HG03135 (cell line): ENCODE data around the gene SVIL.
"Not testable (repeated sequence)": the region's sequence is repeated elsewhere in the genome, so short reads cannot be mapped to it uniquely, and the experiment has no call there.

Source experiments
- ATAC-seq: cut with Tn5 transposase; IDR thresholded peaks from one replicate; pipeline ENCODE4 v1.9.1; 2021; ENCODE audit warnings: mild to moderate bottlenecking, moderate library complexity; ENCODE audit not compliant: unreplicated experiment

The SVIL gene

GRCh38 chr10:29624357-29624756 is 10.4 kb downstream of the SVIL start:
- ATAC-seq: not testable (repeated sequence)

DNA sequence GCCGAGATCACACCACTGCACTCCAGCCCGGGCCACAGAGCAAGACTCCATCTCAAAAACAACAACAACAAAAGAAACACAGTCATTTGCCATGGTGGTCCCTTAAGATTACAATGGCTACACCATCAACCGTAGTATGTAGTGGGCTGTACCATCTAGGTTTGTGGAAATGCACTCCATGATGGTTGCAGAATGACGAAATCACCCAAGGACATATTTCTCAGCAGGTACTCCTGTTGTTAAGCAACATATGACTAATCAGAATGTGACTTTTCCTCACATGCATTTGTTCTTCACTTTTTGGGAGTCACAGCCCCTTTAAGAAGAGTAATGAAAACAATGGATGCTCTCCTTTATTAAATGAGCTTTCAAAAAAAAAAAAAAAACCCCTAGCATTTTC is 11.0 kb downstream of the SVIL start:
- no peak for ATAC-seq

GRCh38 chr10:29622382-29622922 is 12.3 kb downstream of the SVIL start:
- ATAC-seq: no peak

- no peak for ATAC-seq
Measured at GRCh38 chr10:29621161-29621560, 13.6 kb downstream of the SVIL start.

DNA sequence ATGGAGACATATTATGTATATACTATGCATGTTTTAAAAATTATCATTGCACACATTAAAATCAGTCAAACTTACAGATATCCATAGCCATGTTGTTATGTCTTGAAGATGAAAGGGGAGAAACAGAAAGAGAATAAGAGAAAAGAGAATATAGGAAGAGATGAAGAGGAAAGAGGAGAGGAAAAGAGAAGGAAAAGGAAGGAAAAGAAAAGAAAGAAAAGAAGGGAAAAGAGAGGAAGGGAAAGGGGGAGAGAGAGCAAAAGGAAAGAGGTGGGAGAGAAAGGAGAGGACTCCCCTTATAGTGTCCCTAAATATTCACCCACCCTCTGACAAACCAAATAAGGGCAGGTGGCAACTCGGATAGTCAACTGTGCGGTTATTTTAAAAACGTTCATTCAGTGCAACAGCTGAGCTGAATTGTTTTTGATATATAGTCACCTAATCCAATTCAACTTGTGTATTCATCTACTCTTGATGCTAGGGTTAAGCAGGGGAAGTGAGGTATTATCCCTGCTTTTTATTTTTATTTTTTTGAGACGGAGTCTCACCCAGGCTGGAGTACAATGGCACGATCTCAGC is 14.6 kb downstream of the SVIL start:
- ATAC-seq: no peak

DNA sequence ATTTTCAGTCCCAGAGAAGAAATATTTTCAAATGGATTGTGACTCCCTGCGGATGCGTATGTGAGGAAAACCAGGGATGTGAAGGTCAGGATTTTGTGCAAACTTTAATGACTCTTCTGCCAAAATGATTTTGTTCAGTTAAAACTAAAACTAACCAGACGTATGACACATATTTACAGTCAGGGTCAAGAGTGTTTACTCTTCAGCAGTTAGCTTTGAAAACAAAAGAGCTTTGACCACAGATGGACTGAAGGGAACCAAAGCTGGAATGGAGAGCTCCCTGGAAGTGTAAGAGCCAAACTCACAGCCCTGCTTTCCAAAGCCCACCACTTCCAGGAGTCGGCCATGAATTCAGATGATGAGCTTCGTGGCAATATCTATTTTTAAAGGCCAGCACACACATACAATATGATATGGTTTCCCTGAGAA is 15.5 kb downstream of the SVIL start:
- no peak for ATAC-seq

DNA sequence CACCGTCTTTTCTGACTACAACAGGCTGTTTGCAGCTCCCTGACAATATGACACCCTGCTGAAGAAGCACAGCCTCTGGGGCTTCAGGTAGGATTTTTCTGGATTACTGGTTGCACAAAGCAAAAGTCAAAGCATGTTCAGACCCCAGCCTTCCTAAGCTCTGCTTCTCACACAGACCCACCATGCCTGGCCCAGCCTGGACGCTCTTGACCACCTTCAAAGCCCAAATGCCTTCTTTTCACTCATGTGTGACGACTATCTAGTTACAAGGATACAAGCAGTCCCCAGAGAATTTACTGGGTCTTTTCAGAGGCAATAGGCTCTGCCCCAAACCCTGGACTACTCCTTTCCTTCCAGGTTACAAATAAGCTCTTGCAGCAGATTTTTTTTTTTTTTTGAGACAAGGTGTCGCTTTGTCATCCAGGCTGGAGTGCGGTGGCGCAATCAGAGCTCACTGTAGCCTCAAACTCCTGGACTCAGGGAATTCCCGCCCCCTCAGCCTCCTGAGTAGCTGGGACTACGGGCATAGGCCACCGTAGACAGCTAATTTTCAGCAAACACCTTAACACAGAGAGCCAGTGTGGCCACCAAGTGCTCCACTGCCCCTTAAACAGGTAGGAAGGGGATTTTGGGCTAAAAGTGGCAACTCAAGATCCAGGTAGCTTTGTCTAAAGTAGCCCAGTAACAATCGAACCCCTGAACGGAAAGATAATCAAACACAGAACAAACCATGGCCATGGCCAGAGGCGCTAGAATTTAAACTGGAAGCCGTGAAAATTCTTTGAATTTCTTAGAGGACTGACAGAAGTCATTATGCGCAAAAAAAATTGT is 16.2 kb downstream of the SVIL start:
- ATAC-seq: no peak

GRCh38 chr10:29617880-29618340 is 16.9 kb downstream of the SVIL start:
- ATAC-seq: no peak

- no peak for ATAC-seq
Measured at GRCh38 chr10:29616542-29616941, 18.2 kb downstream of the SVIL start.

DNA sequence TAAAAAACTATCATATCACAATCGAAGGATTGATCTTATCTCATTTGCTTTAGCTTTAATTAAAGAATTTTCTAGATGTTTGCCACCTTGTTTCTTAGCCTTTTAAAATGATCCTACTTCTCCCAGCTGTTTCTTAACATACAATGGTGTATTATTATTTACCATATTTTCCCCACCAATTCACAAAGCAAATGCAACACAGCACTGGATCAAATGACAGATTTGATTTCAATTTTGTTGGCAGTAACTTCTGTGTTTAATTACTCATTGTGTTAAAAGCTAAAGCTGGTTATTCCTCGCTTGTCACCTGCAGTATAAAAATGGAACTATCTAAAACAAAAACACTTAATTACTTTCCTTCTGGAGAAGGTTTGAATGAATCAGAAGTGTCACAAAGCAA is 19.6 kb downstream of the SVIL start:
- ATAC-seq: no peak

DNA sequence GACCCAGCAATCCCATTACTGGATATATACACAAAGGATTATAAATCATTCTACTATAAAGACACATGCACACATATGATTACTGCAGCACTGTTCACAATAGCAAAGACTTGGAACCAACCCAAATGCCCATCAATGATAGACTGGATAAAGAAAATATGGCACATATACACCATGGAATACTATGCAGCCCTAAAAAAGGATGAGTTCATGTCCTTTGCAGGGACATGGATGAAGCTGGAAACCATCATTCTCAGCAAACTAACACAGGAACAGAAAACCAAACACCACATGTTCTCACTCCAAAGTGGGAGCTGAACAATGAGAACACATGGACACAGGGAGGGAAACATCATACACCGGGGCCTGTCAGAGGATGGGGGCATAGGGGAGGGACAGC is 20.5 kb downstream of the SVIL start:
- not testable (repeated sequence) for ATAC-seq

GRCh38 chr10:29613791-29614190 is 21.0 kb downstream of the SVIL start:
- ATAC-seq: no peak

DNA sequence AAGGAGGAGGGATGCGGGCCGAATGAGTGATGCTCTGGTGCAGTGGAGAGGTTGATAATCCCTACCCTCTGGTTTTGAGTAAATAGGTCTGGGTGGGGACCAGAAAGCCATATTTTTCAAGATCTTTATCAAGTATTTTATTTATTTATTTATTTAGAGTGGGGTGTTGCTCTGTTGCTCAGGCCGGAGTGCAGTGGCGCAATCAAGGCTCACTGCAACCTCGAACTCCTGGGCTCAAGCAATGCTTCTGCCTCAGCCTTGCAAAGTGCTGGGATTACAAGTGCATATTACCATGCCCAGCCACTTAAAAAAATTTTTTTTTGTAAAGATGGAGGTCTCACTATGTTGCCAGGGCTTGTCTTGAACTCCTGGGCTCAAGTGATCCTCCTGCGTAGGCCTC is 21.6 kb downstream of the SVIL start:
- no peak for ATAC-seq

DNA sequence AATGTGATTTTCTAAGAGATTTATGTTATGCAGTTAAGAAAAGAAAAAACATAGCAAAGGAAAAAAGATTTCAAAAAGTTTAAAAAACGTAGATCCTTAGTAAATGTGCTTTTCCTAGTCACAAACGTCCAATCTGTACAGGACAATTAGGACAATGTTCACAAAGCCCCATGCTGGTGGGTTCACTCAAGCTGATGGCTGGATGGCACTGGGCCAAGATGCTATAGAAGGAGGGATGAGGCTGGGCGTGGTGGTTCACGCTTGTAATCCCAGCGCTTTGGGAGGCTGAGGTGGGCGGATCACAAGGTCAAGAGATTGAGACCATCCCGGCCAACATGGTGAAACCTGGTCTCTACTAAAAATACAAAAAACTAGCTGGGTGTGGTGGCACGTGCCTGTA is 22.1 kb downstream of the SVIL start:
- no peak for ATAC-seq

- ATAC-seq: no peak
Measured at GRCh38 chr10:29611781-29612381, 22.9 kb downstream of the SVIL start.

GRCh38 chr10:29610876-29611647 is 23.7 kb downstream of the SVIL start:
- ATAC-seq: no peak

DNA sequence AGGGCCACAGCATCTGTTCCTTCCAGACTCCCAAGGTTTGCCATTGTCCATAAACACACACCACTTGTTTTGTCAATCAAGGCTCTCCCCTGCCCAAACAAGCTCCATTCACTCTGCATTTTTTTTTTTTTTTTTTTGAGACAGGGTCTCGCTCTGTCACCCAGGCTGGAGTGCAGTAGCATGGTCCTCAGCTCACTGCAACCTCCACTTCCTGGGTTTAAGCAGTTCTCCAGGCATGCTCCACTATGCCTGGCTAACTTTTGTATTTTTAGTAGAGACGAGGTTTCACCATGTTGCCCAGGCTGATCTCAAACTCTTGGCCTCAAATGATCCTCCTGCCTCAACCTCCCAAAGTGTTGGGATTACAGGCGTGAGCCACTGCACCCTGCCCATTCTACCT is 24.4 kb downstream of the SVIL start:
- ATAC-seq: not testable (repeated sequence)

DNA sequence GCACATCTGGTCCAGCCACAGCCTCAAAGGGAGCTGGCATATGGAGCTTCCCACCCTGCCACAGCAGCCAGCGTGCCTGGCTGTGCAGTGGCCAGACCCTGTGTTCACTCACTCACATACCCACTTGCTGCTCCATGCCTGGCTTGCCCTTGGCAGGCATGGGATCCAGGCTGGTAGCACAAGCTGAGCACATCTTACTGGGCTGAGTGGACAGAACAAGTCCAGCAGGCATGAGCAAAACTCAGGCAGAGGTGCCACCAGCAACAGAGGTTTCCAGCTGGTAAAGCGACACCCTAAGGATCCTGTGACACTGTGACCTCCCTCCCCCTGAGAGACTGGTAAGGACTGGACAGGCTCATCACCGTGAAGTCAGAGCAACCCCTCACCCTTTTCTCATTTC is 25.1 kb downstream of the SVIL start:
- ATAC-seq: no peak

- ATAC-seq: no peak
Measured at GRCh38 chr10:29608476-29609301, 26.1 kb downstream of the SVIL start.

DNA sequence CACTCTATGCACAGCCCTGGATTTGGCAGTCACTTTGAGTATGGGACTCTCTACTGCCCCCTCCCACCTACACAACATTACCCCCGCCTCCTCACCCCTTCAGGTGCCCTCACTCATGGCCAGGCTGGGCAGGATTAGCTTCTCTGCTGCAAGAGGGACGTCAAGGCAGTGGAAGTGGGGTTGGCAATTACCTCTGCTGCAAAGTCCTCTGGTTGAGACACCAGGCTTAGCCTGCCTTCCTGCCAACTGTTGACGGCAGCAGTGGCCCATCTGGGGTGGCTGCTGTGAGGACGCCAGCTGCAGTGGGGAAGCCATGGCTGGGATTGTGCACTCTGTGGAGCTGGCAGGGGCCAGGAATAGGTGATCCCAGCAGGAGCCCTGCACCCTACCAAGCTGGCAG is 26.7 kb downstream of the SVIL start:
- ATAC-seq: no peak
